Activated CD8-positive, alpha-beta T cell treated with anti-CD3 and anti-CD28 coated beads, Interleukin-2, amount 10 ng/mL, durations not matched to agents 7 days and 5 days (primary cell): ENCODE results near the gene ZNF684. TPM values are rescaled to one million over a fixed set of nuclear protein-coding genes. Genes with fewer than 3 reads are reported as not detected.
"Not testable (repeated sequence)": the region's sequence is repeated elsewhere in the genome, so short reads cannot be mapped to it uniquely, and the experiment has no call there.

ENCODE experiments used
- ATAC-seq: fragments of 150-1000 bp; cut with Tn5 transposase; one replicate; pipeline ENCODE4 v1.10.0; 2021; ENCODE audit warnings: moderate library complexity
- CTCF ChIA-PET: fragments of 350-600 bp; sonication (Branson Sonifier 250); formaldehyde crosslinking; loops from one replicate; lab custom pipeline; 2021; ENCODE audit warnings: antibody characterized with exemption; lab: Charles Lee
- POLR2A ChIA-PET: fragments of 350-600 bp; sonication (Branson Sonifier 250); formaldehyde crosslinking; loops from one replicate; lab custom pipeline; 2021; ENCODE audit warnings: antibody characterized with exemption; lab: Charles Lee
- DNase-seq: peaks from one replicate; pipeline ENCODE4 v3.0.0-alpha.2; 2020
- H3K27ac Mint-ChIP-seq: one replicate; pipeline ENCODE4 v1.8.0; 2021; ENCODE audit warnings: mild to moderate bottlenecking, mixed read lengths
- H3K27me3 Mint-ChIP-seq: one replicate; pipeline ENCODE4 v1.8.0; 2021; ENCODE audit warnings: low read depth, mixed read lengths
- H3K36me3 Mint-ChIP-seq: one replicate; pipeline ENCODE4 v1.8.0; 2021; ENCODE audit warnings: low read depth, mixed read lengths
- H3K4me1 Mint-ChIP-seq: one replicate; pipeline ENCODE4 v1.8.0; 2021; ENCODE audit warnings: low read depth, mixed read lengths
- H3K4me3 Mint-ChIP-seq: one replicate; pipeline ENCODE4 v1.8.0; 2021; ENCODE audit warnings: mild to moderate bottlenecking, mixed read lengths
- H3K9me3 Mint-ChIP-seq: one replicate; pipeline ENCODE4 v1.8.0; 2022; ENCODE audit warnings: mixed read lengths; ENCODE audit not compliant: insufficient read depth
- total RNA-seq, 2 experiments: library from RNA; stranded (reverse); gene quantifications; one replicate each; pipeline ENCODE4 v1.2.3, GENCODE V29; 2021

Gene ZNF684
- total RNA-seq = 1 to 10 TPM; 6.1 to 7.9 TPM

DNA sequence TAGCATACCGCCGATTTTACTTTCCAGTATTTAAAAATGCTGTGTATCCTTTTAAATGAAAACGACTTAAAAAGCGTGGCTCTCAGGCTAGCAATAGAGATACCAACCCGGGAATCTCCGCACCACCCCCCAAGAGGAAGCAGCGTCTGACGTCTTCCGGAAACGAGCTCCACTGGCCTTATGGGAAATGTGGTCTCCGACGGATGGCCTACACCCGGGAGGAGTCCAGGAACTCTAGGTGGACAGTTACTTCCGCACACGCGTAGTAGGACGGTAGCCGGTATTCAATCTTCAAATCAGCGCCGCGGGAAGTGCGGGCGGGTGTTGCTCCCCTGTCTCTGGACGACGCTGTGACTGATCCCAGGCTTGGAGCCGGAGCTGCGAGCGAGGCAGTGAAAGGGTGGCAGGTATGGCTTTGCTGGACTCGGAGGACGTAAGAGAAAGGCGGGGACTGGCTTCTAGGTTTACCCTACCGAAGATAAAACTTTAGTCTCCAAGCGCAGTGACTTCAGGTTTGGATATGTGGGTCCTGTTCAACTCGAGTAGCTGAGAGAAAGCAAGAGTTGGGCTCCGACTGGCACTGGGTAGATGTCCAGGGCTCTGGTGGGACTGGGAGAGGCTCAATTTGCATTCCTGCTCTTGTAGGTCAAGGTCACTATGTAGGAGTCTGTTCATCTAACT, at the start of gene ZNF684:
ZNF684 (plus strand) TSS at position 257 of the 681 bp plus-strand sequence. CDS start 1,530 bp downstream, outside the sequence.
- DNase-seq = peak; percentile 91
- H3K4me3 Mint-ChIP-seq = peak within 1 kb of the TSS; percentile 97
- H3K27ac Mint-ChIP-seq = peak within 1 kb of the TSS; percentile 95
- peaks cover 13% of the 10 kb centered on the region for H3K27me3 Mint-ChIP-seq
- peaks cover 27% of the 10 kb centered on the region for H3K36me3 Mint-ChIP-seq
- ChIA-PET POLR2A (interaction anchor here (0.8 to 2.0 kb wide), 8 partner anchors 13 to 267 kb away, joined by 3 to 11 read pairs (median 4); partner anchors contain the start of genes EXO5, NFYC, SMAP2 and ZFP69B), CTCF (interaction anchor here (0.6 to 2.6 kb wide), 24 partner anchors 9 to 434 kb away, joined by 3 to 18 read pairs (median 5); partner anchors contain the start of genes CITED4 and NFYC)
- H3K4me1 Mint-ChIP-seq = peaks cover 20% of the 10 kb centered on the region
- peak; percentile 97 for ATAC-seq
- H3K9me3 Mint-ChIP-seq = peaks cover 18% of the 10 kb centered on the region

DNA sequence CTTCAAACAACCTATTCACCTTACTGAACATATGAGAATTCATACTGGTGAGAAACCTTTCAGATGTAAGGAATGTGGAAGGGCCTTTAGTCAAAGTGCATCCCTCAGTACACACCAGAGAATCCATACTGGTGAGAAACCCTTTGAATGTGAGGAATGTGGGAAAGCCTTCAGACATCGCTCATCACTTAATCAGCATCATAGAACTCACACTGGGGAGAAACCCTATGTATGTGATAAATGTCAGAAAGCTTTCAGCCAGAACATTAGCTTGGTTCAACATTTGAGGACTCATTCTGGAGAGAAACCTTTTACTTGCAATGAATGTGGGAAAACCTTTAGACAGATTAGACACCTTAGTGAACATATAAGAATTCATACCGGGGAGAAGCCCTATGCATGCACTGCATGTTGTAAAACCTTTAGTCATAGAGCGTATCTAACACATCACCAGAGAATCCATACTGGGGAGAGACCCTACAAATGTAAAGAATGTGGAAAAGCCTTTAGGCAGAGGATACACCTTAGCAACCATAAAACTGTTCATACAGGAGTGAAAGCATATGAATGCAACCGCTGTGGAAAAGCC, 36.0 kb upstream of the ZNF684 start:
- POLR2A ChIA-PET = no interaction called here
- Mint-ChIP-seq H3K9me3 (peaks cover 60% of the 10 kb centered on the region), H3K27me3 (no peaks in the 10 kb centered on the region), H3K36me3 (peaks cover 74% of the 10 kb centered on the region), H3K4me1 (no peaks in the 10 kb centered on the region), H3K4me3 (no peak overlapping the region), H3K27ac (no peak overlapping the region)
- CTCF ChIA-PET = no interaction called here
- no peak for ATAC-seq
- no peak for DNase-seq

DNA sequence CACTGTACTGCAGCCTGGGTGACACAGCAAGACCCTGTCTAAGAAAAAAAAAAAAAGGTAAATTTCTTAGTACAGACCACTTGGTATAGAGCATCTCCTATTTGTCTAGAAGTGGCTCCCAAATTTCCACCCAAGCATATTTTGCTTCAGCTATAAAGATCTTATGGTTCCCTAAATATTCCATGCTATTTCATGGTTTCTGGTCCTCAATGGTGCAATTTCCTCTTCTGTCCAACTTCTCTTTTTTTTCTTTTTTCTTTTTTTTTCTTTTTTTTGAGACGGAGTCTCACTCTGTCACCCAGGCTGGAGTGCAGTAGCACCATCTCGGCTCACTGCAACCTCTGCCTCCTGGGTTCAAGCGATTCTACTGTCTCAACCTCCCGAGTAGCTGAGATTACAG, 28.8 kb upstream of the ZNF684 start:
- H3K27ac Mint-ChIP-seq, H3K4me3 Mint-ChIP-seq, DNase-seq, ATAC-seq, H3K27me3 Mint-ChIP-seq, H3K4me1 Mint-ChIP-seq: not testable (repeated sequence)
- POLR2A ChIA-PET = interaction anchor here (0.7 to 1.2 kb wide), 2 partner anchors 14 to 29 kb away, joined by 3 read pairs; partner anchors contain the start of gene ZNF684
- peaks cover 54% of the 10 kb centered on the region for H3K36me3 Mint-ChIP-seq
- H3K9me3 Mint-ChIP-seq = peaks cover 59% of the 10 kb centered on the region
- CTCF ChIA-PET = interaction anchor here (0.6 kb wide), 1 partner anchor 161 kb away, joined by 3 read pairs; no protein-coding TSS in a partner anchor

DNA sequence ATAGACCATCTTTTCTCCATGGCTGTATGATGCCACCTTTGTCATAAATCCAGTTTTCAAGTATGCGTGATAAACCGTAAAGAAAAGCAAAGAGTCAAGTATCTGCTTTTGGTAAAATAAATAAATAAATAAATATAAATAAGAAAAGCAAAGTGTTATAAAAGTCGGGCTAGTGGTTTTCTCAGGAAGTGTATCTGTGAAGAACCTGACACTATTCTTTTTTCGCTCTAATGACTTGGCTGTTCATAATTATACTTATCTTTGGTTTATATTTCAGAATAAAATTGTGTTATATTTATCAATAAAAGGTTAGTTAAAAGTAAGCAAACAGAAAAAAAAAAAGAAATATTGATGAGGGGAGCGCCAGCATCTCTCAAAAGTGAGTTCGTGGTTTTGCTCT, 23.5 kb upstream of the ZNF684 start:
- peak overlapping the region; percentile 90 for H3K27ac Mint-ChIP-seq
- POLR2A ChIA-PET = interaction anchor here (0.6 to 1.8 kb wide), 7 partner anchors 9 to 110 kb away, joined by 3 to 15 read pairs (median 3); partner anchors contain the start of genes ZFP69 and ZNF684
- no peak for ATAC-seq
- no peak for DNase-seq
- peaks cover 15% of the 10 kb centered on the region for H3K4me1 Mint-ChIP-seq
- no peaks in the 10 kb centered on the region for H3K27me3 Mint-ChIP-seq
- CTCF ChIA-PET = interaction anchor here (1.0 to 1.4 kb wide), 5 partner anchors 18 to 193 kb away, joined by 3 to 4 read pairs (median 3); no protein-coding TSS in a partner anchor
- H3K4me3 Mint-ChIP-seq = peak overlapping the region; percentile 82
- peaks cover 56% of the 10 kb centered on the region for H3K36me3 Mint-ChIP-seq
- H3K9me3 Mint-ChIP-seq = peaks cover 39% of the 10 kb centered on the region

DNA sequence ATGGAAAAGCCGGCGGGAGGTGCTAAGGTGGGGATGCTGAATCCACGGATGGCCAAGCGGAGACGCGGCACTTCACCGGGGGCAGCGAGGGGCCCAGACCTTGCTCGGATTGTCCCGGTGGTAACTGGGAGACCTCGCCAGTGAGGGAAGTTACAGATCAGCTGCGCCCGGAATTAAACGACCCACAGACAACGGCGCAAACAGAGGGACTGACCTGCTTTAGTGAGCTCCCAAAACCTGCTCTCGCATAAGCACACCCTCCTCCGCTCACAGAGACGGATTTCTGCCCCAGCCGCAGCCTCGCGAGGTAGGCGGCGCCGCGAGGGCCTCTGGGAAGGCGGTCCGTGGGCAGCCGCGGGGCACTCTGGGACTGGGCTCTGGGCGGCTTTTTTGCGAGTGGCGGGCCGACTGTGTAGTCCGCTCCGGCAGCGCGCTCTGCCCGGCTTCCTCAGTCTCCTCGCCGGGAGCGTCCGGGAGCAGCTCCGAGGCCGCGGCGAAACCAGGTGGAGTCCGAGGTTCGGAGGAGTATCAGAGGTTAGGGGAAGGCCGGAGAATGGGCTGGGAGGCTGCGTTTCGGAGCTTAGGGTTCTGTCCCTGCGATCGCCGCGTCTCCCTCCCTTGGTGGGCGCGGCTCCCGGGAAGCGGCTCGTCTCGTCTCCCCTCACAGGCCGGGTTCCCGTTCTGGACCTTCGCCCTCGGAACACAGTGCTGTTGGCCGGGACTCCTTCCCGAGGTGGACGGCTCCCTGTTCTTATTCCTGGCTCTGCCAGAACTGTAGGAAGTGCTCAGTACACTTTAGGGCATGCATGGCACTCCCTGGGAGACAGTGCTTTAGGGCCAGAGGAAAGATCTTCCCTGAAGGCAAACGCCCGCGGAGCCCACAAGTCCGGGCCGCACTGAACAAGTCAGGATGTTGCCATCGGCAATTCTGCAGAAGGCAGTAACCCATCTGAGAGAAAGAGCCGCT, 22.8 kb upstream of the ZNF684 start, which contains the start of gene EXO5:
EXO5 (plus strand) TSS at position 393 of the 967 bp plus-strand sequence. CDS start 5,778 bp downstream, outside the sequence.
- H3K4me1 Mint-ChIP-seq = peaks cover 15% of the 10 kb centered on the region
- DNase-seq = peak; percentile 90
- ChIA-PET POLR2A (interaction anchor here (0.6 to 1.8 kb wide), 11 partner anchors 8 to 119 kb away, joined by 3 to 15 read pairs (median 3); partner anchors contain the start of genes ZFP69, ZFP69B and ZNF684), CTCF (interaction anchor here (1.0 to 1.6 kb wide), 8 partner anchors 18 to 194 kb away, joined by 3 to 8 read pairs (median 3); partner anchors contain the start of gene ZFP69B)
- H3K27ac Mint-ChIP-seq = peak within 1 kb of the TSS; percentile 90
- H3K27me3 Mint-ChIP-seq = no peaks in the 10 kb centered on the region
- peak within 1 kb of the TSS; percentile 82 for H3K4me3 Mint-ChIP-seq
- ATAC-seq = peak; percentile 99
- peaks cover 32% of the 10 kb centered on the region for H3K9me3 Mint-ChIP-seq
- peaks cover 55% of the 10 kb centered on the region for H3K36me3 Mint-ChIP-seq

DNA sequence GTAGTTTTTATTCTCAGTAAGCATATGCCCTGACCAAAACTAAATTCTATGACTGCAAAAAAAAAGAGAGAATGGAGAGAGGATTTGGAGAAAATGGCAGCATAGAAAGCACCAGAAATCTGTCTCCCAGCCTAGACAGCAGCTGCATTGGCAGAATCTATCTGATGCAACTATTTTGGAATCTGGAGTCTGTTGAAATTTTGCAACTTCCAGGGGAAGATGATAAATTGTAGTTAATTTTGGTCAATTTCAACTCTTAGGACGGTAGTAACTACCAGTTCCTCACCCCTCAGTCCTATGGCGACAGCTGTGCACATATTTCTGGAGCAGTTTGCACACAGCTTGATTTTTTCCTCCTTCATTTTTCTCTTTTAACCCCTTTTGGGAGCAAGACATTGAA, 11.9 kb upstream of the ZNF684 start:
- H3K36me3 Mint-ChIP-seq = peaks cover 35% of the 10 kb centered on the region
- ChIA-PET CTCF (interaction anchor here (1.3 kb wide), 1 partner anchor 13 kb away, joined by 4 read pairs; no protein-coding TSS in a partner anchor), POLR2A (interaction anchor here (0.6 to 1.3 kb wide), 2 partner anchors 12 to 732 kb away, joined by 4 to 6 read pairs; partner anchors contain the start of gene ZNF684)
- no peak overlapping the region for H3K27ac Mint-ChIP-seq
- H3K4me1 Mint-ChIP-seq = no peaks in the 10 kb centered on the region
- ATAC-seq = no peak
- DNase-seq = no peak
- H3K9me3 Mint-ChIP-seq = peaks cover 49% of the 10 kb centered on the region
- no peaks in the 10 kb centered on the region for H3K27me3 Mint-ChIP-seq
- H3K4me3 Mint-ChIP-seq = no peak overlapping the region

DNA sequence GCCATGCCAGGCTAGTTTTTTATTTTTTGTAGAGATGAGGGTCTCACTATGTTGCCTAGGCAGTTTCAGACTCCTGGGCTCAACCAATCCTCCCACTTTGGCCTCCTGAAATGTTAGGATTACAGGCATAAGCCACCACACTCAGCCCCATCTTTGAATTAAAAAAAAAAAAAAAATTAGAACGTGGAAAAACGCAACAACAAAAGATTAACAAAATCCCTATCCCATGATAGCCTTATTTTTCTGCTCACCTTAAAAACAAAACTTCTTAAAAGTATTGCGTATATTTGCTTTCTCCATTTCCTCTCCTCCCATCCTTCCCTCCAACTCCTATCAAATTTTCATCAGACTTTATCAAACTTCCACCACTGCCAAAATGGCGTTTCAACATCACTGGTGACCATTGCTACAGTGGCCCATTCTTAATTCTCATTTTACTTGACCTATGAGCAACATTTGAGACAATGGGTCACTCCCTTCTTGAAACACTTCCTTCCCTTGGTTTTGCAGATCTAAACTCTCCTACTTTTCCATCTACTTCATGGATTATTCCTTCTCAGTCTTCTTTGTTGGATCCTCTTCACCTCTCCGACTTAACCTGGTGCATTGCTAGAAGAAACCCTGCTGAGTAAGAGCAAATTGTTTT, 579 bp upstream of the ZNF684 start:
- peaks cover 26% of the 10 kb centered on the region for H3K36me3 Mint-ChIP-seq
- ChIA-PET CTCF (interaction anchor here (1.2 to 2.6 kb wide), 7 partner anchors 15 to 422 kb away, joined by 3 to 18 read pairs (median 7); partner anchors contain the start of gene NFYC), POLR2A (interaction anchor here (1.4 to 2.0 kb wide), 3 partner anchors 12 to 161 kb away, joined by 4 to 7 read pairs (median 5); partner anchors contain the start of genes NFYC and ZFP69B)
- DNase-seq = no peak
- H3K4me3 Mint-ChIP-seq = peak overlapping the region; percentile 97
- peaks cover 23% of the 10 kb centered on the region for H3K9me3 Mint-ChIP-seq
- no peak for ATAC-seq
- peak overlapping the region; percentile 95 for H3K27ac Mint-ChIP-seq
- H3K27me3 Mint-ChIP-seq = peaks cover 17% of the 10 kb centered on the region
- H3K4me1 Mint-ChIP-seq = peaks cover 20% of the 10 kb centered on the region

DNA sequence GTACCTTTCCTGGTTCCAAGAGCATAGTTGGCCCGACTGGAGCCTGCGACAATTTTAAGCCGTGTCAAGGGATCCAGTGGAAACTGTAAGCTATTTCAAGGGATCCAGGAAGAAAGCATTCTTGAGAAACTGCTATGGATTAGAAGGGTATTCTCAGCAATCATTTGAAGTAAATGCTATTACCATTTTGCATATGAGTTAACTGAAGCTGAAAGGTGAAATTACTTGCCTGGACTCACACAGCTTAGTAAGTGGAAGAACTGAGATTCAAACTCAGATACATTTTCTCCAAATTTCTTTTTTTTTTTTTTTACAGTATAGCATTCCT, 589 bp downstream of the ZNF684 start:
- ATAC-seq = no peak
- ChIA-PET POLR2A (interaction anchor here (0.8 to 2.0 kb wide), 8 partner anchors 13 to 266 kb away, joined by 3 to 11 read pairs (median 4); partner anchors contain the start of genes EXO5, NFYC, SMAP2 and ZFP69B), CTCF (interaction anchor here (0.7 to 2.6 kb wide), 34 partner anchors 10 to 434 kb away, joined by 3 to 18 read pairs (median 5); partner anchors contain the start of genes CITED4, EXO5 and NFYC)
- Mint-ChIP-seq H3K4me3 (peak overlapping the region; percentile 97), H3K36me3 (peaks cover 28% of the 10 kb centered on the region), H3K4me1 (peaks cover 20% of the 10 kb centered on the region), H3K27me3 (peaks cover 10% of the 10 kb centered on the region), H3K9me3 (peaks cover 18% of the 10 kb centered on the region), H3K27ac (peak overlapping the region; percentile 95)
- no peak for DNase-seq

DNA sequence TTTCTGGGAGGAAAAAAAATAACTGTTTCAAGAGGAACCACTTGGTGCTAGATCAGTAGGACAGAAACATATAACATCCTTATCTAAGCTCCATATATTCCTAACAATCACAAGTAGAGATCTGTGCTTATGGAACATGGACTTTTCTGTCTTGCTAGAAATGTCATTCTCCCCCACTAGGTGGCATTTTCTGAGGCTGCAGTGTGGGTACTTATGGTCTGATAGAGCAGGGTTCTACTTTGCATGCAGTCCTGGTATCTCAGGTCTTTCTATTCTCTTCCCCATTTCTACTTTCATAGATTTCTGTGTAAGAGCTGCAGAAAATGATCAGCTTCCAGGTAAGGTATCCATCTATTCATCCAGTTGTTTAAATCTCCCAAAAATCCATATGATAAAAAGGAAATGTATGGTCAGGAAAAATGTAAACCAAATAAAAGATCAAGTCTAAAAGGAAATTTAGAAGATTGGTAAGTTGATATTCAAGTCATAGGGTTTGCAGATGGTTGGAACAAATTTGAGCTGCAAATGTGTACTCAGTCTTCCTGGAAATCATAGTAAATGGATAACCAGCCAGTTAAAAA, 1.5 kb downstream of the ZNF684 start:
- Mint-ChIP-seq H3K36me3 (peaks cover 33% of the 10 kb centered on the region), H3K4me1 (peaks cover 20% of the 10 kb centered on the region), H3K4me3 (peak overlapping the region; percentile 97), H3K27me3 (peaks cover 10% of the 10 kb centered on the region), H3K27ac (no peak overlapping the region), H3K9me3 (peaks cover 13% of the 10 kb centered on the region)
- no peak for ATAC-seq
- DNase-seq = peak; percentile 56
- POLR2A ChIA-PET = interaction anchor here (0.7 to 2.0 kb wide), 3 partner anchors 24 to 213 kb away, joined by 4 to 11 read pairs (median 7); partner anchors contain the start of genes EXO5 and NFYC
- CTCF ChIA-PET = interaction anchor here (0.6 to 2.6 kb wide), 44 partner anchors 9 to 630 kb away, joined by 3 to 18 read pairs (median 4); partner anchors contain the start of genes CITED4, EXO5 and NFYC

DNA sequence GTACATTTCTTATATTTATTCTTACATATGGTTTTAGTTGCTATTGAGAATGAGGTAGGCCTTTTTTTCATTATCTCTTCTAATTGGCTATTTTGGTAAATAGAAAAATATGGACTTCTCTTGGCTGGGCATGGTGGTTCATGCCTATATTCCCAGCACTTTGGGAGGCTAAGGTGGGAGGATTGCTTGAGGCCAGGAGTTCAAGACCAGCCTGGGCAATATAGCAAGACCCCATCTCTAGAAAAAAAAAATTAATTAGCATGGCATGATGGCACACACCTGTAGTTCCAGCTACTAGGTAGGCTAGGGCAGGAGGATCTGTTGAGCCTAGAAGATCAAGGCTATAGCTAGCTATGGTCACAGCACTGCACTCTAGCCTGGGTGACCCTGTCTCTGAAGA, 3.2 kb downstream of the ZNF684 start:
- ATAC-seq = no peak

More for the DNA sequence above, 3.2 kb downstream of the ZNF684 start:
- Mint-ChIP-seq H3K4me1 (peaks cover 20% of the 10 kb centered on the region), H3K4me3 (no peak overlapping the region), H3K36me3 (peaks cover 39% of the 10 kb centered on the region), H3K9me3 (peaks cover 10% of the 10 kb centered on the region), H3K27me3 (peaks cover 3% of the 10 kb centered on the region), H3K27ac (no peak overlapping the region)
- DNase-seq = no peak
- CTCF ChIA-PET = no interaction called here
- POLR2A ChIA-PET = no interaction called here
